ENCODE measurements around the gene MYCBPAP.

MYCBPAP gene

DNA sequence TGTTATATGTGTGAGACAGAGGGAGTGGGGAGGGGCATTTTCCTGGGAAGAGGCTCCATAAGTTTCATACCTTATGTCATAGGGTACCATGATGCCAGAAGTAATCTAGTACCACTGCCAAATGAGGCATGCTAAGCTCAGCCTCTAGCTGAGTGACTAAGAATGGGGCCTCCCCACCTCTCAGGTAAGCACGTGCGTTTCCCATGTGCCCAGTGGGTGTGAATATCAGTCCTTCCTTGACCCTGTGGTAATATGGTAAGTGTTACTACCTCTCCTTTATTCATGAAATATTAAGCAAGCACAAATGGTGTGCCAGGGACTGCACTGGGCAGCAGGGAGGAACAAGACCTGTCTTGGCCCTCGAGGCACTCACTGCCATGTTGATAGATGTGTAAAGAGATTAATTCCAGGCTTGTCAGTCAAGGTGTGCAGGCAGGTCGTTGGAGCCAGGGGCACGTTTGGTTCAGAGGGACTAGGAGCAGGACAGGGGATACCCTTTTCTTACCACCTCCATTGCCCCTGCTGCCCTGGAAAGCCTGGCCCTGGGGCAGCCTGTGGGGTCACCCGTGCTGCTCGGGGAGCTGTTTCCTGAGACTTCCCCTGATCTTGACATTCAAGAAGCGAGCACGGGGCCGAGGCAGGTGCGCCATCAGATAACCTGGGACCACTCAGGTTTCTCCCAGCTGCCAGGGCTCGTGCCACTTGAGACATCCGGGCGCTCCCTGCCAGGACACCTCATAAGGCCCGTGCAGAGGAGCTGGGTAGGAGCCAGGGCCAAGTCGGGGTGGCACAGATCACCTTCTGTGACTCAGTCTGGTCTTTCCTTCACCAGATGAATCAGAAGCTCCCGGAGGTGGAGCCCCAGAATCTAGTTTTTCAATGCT, 20.8 kb upstream of the MYCBPAP start:
- DNase-seq, result no peak

DNA sequence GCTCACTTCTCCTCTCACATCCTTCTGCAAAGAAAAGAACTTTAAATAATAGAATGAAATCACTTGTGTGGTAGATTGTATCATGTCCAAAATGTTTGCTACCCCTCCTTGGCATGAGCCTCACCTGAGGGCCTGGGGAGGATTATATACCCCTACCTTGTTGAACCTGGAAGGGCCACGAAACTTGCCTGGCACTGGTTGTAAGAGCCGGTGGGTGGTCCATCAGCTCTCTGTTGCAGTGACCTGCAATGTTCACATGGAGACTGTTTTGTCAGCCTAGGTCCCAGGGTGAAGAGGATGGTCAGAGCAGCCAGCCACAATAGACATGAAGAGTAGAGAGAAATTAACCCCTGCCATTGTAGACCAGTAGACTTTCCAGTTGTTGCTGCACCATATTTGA, 19.4 kb upstream of the MYCBPAP start:
- no peak for DNase-seq

DNA sequence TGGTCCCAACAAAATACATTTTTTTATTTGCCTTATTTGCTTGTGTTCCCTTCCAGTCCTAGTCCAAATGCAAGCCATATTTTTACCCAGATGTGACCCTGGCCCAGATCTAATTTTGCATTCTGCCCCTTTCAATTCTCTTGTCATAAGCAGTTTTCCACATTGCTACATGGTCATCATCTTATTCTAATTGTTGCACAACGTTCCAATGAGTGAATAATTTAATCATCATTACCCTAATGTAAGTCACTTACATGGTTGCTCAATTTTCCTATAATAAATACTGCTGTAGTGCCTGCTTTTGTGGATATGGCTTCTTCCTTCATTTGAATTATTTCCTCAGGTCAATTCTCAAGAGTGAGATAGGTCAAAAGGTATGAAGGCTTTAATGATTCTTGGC, 16.7 kb upstream of the MYCBPAP start:
- no peak for DNase-seq

DNA sequence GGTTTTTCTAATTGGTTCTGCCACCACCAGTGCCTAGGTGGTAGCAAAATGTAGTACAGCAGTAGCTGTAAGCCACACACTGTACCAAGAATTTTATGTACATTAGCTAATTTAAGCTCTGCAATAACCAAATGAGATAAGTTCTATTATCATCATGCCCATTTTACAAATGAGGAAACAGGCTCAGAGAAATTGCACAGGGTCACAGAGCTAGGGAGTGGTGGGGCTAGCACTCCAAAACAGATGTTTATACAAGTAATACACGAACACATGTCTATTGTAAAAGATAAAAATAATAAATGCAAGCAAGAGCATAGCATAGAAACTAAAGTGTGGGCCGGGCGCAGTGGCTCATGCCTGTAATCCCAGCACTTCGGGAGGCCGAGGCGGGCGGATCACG, 16.0 kb upstream of the MYCBPAP start:
- DNase-seq, result no peak

DNA sequence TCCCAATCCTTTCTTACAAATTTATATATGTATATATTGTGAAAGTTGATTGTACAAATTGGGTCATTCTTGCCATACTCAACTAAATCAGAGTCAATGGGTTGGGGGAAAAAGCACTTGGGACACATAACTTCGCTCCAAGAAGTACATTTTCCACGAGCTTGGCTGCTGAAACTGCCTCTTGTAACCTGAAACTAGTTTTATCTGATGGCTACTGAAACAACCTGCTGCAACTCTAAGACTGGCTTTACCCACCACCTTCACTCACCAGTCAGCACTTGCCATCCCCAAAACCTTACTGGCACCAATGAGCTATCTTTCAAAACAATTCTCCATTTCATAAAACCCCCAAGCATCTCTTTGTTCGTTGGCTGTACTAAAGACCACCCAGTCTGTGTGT, 14.5 kb upstream of the MYCBPAP start:
- no peak for DNase-seq

DNA sequence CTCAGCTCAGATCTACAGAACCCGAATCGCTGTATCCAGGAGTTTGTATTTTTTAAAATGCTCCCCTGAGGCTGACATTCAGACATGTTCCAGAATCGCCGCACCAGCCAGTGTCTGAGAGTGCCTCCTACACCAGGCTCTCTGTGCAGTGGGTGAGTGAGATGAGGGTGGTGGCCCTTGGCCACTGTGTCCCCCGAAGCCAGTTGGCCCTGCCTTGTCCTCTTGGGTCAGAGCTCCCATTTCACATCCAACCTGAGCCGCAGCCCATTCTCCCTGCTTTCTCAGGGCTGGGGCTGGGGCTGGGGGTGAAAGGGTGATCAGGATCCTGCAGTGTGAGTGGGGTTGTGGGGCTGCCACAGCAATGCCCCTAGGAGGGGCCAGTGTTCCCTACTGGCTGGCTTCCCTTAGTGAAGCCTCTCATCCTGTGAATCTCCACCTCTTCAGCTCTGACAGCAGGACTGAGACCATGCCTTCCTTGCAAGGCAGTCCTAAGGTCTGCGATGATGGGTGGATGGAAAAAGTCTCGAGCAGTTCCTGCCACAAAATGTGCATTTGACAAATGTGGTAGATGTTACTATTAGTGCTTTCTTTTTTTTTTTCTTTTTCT, 12.9 kb upstream of the MYCBPAP start:
- no peak for DNase-seq

DNA sequence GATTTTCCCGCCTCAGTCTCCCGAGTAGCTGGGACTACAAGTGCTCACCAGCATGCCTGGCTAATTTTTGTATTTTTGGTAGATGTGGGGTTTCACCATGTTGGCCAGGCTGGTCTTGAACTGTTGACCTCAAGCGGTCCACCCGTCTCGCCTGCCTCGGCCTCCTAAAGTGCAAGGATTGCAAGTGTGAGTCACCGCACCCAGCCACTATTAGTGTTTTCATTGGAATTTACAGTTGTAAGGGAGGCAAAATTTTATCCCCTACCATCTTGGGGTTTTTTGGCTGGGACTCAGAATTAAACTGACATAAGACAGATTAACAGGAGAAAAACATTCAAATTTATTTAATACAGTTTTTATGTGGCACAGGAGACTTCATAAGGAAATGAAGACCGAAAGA, 12.3 kb upstream of the MYCBPAP start:
- no peak for DNase-seq

DNA sequence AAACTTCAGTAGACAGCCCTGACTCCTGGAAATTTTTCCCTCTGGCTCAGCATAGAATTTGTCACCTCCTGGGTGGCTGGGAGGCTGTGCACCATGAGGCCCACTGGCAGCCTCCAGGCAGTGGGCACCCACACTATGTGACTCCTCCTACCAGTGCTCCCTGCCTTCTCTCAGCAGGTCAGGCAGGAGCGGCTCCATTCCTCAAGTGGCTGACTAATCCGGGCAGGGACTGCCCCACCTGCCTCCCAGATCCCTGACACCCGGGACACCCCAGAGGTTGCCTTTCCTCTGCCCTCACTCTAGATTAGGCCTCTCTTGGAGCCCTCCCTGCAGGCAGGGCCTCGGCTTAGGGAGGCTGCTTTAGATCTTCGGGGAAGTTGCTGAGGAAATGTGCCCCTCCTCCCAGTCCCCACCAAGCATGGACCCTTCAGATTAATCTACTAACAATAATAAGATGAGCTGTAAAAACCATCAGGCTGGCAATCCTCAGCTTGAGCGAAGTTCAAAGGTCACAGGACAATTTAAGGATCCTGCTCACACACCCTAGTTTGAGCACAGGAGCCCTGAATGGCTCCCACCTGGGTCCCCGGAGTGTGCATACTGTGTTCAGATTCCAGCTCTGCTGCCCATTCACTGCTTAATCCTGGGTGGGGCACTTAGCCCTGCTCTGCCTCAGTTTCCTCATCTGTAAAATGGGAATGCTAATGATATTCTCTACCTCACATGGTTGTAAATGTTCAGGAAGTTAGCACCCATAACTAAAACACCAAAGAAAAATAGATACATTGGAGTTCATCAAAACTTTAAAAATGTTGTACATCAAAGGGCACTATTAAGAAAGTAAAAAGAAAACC, 10.0 kb upstream of the MYCBPAP start:
- no peak for DNase-seq

DNA sequence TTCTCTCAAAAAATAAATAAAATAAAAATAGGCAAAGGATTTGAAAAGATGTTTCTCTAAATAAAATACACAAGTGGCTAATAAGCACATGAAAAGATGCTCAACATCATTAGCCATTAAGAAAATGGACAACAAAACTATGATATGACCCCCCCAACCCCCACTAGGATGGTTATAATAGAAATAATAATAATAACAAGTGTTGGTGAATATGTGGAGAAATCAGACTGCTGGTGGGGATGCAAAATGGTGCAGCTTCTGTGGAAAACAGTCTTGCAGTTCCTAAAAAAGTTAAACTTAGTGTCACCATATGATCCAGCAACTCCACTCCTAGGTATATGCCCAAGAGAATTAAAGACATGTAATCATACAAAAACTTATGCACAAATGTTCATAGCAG, 9.0 kb upstream of the MYCBPAP start:
- DNase-seq, result no peak

DNA sequence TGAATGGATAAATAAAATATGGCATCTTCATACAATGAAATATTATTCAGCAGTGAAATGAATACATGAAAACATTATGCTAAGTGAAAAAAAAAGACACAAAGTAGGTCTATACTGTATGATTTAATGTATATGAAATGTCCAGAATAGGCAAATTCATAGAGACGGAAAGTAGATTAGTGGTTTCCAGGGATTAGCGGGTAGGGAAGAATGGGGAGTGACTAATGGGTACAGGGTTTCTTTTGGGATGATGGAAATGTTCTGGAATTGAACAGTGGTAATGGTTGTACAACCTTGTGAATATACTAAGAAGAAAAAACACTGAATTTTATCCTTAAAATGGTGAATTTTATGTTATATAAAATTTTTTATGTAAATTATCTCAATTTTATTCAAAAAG, 8.5 kb upstream of the MYCBPAP start:
- no peak for DNase-seq

DNA sequence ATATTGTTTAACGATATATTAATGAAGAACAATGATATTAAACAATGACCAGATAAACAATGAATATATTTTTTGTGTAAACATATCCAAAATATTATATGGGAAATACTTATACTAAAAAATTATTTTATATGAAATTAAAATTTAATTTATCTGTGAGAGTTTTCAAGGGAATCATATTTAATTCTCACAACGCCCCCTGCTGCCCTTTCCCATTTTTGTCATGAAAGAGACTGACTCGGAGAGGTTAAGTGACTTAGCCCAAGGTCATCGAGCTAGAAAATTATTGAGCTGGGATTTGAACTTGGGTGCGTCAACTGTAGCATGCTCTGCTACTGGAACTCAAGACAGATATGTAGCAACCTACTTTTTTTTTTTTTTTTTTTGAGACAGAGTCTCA, 7.2 kb upstream of the MYCBPAP start:
- DNase-seq, result no peak

DNA sequence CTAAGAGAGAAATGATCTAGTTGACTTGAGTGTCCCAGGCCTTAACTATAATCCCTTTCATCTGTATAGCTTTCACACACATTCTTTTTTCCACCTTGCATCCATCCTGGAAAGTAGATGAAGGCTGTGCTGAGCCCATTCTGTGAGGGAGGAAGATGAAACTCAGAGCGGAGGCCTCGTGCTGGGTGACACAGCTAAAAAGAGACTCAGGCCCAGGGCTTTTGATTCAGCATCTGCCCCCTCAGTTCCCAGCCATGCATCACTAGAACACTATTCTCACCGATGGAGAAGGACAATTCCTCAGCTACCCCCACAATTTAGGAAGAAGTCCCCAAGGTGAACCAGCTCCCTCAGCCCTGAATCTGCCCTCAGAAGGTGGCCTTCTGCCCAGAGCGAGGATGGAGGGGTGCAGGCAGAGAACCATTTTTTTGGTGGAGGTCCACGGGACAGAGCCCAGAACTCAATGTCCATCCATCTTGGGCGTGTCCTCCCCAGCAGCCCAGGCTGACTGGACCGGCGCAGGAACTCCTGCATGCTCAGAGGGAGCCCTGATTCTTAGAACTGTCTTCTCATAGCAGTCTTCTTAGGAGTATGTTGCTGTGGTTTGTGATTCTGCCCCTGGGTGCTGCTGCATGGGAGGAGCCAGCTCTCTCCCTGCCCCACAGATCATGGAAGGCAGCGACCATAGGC, 5.8 kb upstream of the MYCBPAP start:
- no peak for DNase-seq

DNA sequence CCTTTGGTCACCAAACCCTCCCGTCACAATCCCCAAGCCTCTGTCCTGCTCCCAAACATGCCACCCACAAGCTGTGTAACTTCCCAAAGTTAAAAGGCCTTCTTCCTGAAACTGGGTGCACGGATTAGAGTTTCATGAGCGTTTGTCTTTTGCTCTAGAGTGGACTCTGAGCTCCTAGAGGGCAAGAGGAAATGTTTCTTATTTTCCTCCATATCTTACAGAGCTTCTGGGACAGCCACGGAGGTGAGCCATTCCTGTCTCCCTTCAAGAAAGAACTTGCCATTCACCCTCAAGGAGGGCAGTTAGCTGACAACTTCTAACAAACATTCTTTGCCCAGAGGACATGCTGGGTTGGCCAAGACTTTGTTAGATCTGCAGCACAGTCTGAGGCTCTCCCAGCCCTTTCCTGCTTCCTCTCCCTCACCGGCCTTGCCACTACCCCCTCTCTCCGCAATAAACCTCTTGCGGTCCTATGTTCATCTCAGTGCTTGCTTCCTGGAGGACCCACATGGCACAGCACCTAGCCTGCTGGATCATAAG, 2.6 kb upstream of the MYCBPAP start:
- DNase-seq, result no peak

DNA sequence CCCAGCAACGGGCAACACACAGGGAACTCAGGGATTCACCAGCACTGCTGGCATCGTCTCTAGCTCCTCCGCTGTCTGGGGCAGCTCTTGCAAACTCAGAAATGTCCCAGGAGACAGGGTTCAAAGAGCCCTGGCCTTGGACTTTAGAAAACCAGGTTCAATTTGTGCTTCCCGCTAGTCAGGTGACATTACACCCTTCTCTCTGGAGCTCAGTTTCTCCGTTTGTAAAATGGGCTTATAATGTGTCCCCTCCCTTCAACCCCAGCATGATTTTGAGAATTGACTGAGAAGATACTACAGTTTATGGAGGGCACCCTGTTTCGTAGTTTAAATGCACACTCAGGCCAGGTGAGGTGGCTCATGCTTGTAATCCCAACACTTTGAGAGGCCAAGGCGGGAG, 1.9 kb upstream of the MYCBPAP start:
- no peak for DNase-seq

DNA sequence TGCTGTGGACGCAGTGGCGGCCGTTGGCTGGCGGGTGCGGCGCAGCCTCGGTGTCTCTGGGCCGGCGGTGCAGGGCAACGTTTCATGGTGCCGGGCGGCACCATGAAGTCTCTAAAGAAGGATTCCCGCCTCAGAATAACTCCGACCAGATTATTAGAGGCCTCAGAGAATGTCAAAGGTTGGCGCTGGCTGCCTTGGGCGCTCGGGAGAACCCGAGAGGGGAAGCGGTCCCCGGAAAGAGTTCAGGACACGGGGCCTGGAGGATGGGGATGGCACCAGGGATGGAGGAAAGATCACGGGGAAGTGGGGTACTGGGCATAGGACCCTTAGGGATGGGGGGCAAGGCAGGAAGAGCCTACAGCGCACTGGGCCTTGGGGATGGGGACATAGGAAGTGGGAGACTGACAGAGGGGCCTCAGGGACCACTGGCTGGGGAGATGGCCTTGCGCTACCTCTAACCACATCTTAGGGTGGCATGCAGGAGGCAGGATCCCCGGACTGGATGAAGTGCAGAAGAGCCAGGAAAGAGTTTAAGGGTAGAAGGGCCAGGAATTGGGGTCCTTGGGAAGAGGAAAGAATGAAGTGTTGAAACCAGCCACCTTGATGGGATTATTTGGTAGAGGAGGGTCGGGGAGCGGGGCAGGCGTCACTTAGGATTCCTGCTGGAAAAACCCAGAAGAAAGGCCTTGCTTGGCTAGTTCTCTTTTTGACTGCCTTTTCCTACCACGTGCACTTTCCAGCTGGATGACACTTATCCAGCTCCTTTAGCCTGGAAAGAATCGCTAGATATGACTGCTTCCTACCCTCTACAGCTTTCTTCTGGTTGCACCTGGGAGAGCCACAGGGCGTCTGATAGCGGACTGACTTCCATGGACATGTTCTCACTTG, 578 bp downstream of the MYCBPAP start:
- DNase-seq, result no peak

DNA sequence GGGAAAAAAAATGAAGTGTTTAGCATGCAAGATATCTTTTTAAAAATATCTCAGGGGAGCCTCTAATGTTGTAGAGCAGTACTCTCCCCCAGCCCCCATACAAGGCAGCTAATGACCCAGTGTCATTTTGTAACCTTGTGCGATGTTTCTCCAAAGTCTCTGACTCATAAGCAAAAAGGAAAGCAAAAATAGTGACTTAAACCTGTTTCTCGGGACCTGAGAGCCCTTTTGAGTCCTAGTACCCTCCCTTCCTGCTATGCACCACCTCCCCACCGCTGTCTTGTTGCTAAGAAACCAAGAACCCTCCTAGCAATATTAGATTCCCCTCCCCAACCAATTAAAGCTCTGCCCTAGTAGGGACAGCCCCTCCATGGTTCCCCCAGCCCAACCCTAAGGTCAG, 2.8 kb downstream of the MYCBPAP start:
- DNase-seq, result peak; percentile 50

DNA sequence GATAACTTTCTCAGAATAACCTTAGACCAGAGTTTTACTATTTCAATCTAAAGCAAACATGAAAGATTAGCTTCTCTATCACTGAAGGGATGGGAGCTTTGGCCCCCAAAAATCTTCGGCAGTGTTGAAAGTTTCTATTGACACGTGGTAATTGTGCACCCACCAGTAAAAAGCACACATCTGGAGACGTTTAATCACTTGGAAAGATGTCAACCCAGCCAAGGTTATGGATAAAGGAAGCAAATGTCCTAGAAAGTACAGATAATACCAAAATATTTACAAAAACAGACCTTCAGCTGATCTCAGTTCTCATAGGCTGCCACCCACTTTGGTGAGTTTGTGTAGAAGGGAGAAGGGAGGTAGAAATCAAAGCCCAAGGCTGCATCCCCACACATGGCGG, 5.3 kb downstream of the MYCBPAP start:
- no peak for DNase-seq

DNA sequence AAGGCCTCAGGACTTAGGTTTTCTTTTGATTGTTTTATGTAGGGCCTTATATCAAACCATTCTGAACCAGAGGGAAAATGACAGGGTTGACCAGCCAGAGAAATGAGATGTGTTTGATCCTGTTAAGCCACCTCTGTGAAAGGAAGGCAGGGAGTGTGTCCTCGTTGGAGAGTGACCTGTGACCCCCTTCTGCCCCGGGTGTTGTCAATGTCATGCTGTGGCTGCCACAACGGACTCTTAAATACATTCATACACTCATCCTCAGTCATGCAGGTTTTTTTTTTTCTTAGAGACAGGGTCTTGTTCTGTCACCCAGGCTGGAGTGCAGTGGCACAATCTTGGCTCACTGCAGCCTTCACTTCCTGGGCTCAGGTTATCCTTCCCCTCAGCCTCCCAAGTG, 6.1 kb downstream of the MYCBPAP start:
- no peak for DNase-seq

DNA sequence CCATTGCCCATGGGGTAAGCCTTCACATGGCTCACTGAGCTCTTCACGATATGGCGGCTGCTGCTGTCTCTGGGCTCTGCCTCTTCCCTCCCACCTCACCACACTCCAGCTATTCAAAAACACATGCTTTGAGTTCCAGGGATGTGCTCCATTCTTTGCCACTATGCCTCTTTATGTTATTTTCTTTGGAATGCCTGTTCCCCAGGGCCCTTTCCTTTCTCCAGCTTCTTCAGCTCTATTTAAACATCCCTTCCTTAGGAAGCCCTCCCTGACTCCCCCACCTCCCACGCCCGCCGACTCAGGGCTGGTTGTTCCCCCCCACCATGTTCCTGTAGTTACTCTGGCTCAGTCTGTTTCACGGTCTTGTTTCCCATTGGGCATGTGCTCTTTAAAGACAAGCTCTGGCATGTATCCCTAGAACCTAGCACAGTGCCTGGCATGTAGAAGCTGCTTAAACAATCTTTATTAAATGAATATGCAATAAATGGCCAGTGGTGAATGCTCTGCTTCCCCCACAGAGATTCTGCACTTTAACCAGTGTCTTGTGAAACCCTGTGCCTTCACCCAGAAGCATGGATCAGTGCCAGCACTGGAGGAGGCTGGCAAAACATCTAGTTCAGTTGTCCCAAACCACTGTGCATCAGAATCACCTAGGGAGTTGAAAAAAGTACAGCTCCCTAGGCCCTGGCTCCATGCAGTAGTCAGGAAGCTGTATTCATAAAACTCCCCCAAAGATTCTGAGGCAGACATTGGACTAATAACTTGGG, 6.9 kb downstream of the MYCBPAP start:
- peak; percentile 92 for DNase-seq

DNA sequence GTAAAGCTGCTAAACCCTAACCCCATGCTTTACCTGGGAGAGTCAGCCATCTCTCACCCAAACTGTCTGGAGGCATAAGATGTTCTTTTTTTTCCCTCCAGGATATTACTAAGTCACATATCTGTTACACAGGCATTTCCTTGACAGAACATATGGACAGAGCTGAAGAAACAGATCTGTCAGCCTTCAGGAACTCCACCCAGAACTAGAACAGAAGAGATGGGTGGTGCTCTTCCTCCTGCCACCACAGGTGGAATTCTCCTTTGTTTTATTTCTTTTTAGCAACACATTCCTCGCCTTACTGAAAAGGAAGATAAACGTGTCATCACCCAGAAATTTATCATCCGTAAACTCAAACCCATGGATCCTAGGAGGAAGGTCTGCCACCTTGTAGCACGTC, 8.8 kb downstream of the MYCBPAP start:
- no peak for DNase-seq

Data from kidney glomerular epithelial cell (primary cell).